ENCODE data around the gene AUP1.
A peak's percentile ranks its signal among the peaks of the same experiment; 100 is the strongest.

AUP1 gene

GRCh38 chr2:74556831-74557370 is 27.4 kb upstream of the AUP1 start:
- no peak for DNase-seq (ENCODE audit: low read depth in 2 of 2)

DNA sequence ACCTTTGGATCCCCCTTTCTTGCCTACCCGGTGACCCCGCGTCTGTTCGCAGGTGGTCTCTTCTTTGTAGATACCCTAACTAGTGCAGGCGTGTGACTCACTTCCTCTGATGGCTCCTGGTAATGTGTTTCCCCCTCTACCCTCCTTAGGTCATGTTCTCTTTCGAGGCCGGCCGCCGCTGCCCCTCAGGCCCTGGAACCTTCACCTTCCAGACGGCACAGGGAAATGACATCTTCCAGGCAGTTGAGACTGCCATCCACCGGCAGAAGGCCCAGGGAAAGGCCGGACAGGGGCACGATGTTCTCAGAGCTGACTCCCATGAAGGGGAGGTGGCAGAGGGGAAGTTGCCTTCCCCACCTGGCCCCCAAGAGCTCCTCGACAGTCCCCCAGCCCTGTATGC is 26.7 kb upstream of the AUP1 start:
- DNase-seq (ENCODE audit: low read depth in 2 of 2) = no peak

- DNase-seq (ENCODE audit: low read depth in 2 of 2) = no peak
Measured at GRCh38 chr2:74555610-74556103, 26.2 kb upstream of the AUP1 start.

GRCh38 chr2:74554820-74555531 is 25.5 kb upstream of the AUP1 start:
- no peak for DNase-seq (ENCODE audit: low read depth in 2 of 2)

DNA sequence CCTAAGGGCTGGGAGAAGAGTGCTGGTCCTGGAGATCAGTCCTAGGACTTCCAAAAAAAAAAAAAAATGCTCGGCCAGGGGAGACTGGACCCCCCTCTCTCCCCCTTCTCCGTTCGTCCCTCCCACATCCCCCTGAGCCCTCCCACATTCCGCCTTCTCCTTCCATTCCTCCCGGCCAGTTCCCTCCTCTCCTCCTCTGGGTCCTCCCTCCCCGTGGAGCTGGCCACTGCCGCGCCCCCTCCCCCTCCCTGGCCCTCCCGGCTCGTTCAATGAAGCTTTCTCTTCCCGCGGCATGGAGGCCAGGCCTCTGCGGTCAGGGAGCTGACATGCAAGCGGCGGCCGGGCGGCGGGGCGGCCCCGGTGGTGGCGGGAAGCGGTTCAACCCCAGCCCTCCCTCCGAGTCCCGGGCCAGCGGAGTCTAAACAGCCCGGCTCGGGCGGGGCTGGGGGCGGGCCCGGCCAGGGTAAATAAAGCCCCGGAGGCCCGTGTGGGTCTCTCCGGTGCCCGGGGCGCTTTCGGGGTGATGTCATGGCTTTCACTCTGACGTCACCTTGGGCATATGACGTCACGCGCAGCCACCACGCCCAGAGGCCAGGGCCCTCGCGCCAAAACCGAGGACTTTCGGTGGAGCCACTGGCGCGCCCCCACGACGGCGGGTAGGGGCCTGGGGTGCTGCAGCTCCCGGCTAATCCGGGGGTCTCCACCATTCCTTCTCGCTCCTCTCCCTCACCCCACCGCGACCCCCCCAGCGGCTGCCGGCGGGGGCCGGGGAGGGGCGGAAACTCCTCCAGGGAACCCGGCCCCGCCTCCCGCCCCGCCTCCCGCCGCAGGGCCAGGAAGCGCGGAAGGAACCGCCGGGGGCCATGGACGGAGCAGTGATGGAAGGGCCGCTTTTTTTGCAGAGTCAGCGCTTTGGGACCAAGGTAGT is 24.6 kb upstream of the AUP1 start, which contains the start of the genes DOK1 and LOXL3:
DOK1 (plus strand) TSS at position 829 of the 928 bp plus-strand sequence; CDS start at position 864, 35 bp downstream.
LOXL3 (minus strand) TSS at position 51 of the 928 bp plus-strand sequence. CDS start 1,308 bp downstream, outside the sequence.
- DNase-seq (ENCODE audit: low read depth in 2 of 2) = peak; percentile 58 to 82

- no peak for DNase-seq (ENCODE audit: low read depth in 2 of 2)
Measured at GRCh38 chr2:74552914-74553811, 23.7 kb upstream of the AUP1 start.

- no peak for DNase-seq (ENCODE audit: low read depth in 2 of 2)
Measured at GRCh38 chr2:74551942-74552913, 22.7 kb upstream of the AUP1 start.

DNA sequence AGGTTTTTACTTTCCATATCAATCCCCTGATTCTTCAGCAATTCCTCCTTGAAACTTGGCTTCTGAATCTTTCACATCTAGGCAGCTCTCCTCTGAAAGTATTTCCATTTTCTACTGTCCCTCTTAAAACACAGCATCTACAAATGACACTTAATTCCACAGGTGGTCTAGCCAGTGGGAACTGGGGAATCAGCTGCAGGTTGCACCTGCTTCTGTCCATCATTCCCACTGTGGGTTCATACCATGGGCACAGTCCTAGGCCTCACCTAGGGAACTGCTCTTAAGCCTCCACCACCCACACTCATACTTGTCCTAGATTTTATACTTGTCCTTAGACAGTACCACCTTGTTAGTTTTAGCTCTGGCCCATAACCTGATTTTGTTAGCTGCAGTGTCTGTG is 22.0 kb upstream of the AUP1 start:
- no peak for DNase-seq (ENCODE audit: low read depth in 2 of 2)

- DNase-seq (ENCODE audit: low read depth in 2 of 2) = no peak
Measured at GRCh38 chr2:74550231-74550630, 20.7 kb upstream of the AUP1 start.

- DNase-seq (ENCODE audit: low read depth in 2 of 2) = no peak
Measured at GRCh38 chr2:74548900-74549826, 19.7 kb upstream of the AUP1 start.

- DNase-seq (ENCODE audit: low read depth in 2 of 2) = no peak
Measured at GRCh38 chr2:74548285-74548899, 18.9 kb upstream of the AUP1 start.

GRCh38 chr2:74546004-74546403 is 16.5 kb upstream of the AUP1 start:
- no peak for DNase-seq (ENCODE audit: low read depth in 2 of 2)

GRCh38 chr2:74544634-74545033 is 15.1 kb upstream of the AUP1 start:
- DNase-seq (ENCODE audit: low read depth in 2 of 2) = no peak

GRCh38 chr2:74542978-74543377 is 13.5 kb upstream of the AUP1 start:
- no peak for DNase-seq (ENCODE audit: low read depth in 2 of 2)

GRCh38 chr2:74540291-74540690 is 10.8 kb upstream of the AUP1 start:
- no peak for DNase-seq (ENCODE audit: low read depth in 2 of 2)

GRCh38 chr2:74538881-74539339 is 9.4 kb upstream of the AUP1 start:
- DNase-seq (ENCODE audit: low read depth in 2 of 2) = no peak

DNA sequence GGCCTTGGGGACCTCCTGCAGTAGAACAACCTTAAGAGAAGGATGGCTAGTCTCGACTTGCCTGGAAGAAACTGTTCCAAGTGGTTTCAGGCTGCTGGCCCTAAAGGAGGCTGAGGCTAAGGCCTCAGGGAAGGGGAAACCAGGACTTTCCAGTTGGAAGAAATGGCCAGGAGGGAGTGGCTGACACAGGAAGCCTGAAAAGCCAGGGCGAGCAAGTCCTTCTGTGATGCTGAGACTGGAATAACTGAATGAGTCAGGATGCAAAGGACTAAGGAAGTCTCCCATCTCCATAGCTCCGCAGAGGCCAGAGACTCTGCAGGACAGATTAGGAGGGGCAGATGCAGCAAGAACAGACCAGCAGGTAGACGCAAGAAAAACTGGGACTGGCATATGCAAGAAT is 7.6 kb upstream of the AUP1 start:
- no peak for DNase-seq (ENCODE audit: low read depth in 2 of 2)

Data from stimulated activated CD4-positive, alpha-beta T cell treated with anti-CD3 and anti-CD28 coated beads, Interleukin-1b, Interleukin-23, amount 100 ng/mL, for 1 hour (primary cell).